Esophagus squamous epithelium (tissue), 4 donors: Measurements from ENCODE around the gene SNX8.

ENCODE experiments used
- CTCF ChIP-seq, 6 experiments: fragments of 450-650 bp in 4 of 6; fragments of 200-600 bp in 2 of 6; sonication (generic) in 2 of 6; IDR thresholded peaks; one replicate each; pipeline ENCODE4 v1.5.1; 2016 to 2019; ENCODE audit warnings: antibody characterized with exemption in 6 of 6, mild to moderate bottlenecking in 4 of 6, moderate library complexity in 4 of 6
- POLR2A ChIP-seq, 4 donors: fragments of 450-650 bp; IDR thresholded peaks; one replicate each; pipeline ENCODE4 v1.6.1; 2017; ENCODE audit warnings: antibody characterized with exemption in 4 of 4, mild to moderate bottlenecking in 4 of 4, moderate library complexity in 3 of 4

- TF ChIP-seq POLR2A (IDR thresholded peaks at IDR 0.05) (no peak), CTCF (IDR thresholded peaks at IDR 0.05) (no peak)
Measured at GRCh38 chr7:2220954-2221353, 93.3 kb downstream of the SNX8 start.
